A549 treated with RU486 at 1 μM for 4 hours (cell line): ENCODE results near the gene CSGALNACT2. TPM values are rescaled to one million over a fixed set of nuclear protein-coding genes. Genes with fewer than 3 reads are reported as not detected.

Experiments
- total RNA-seq: library from RNA; stranded (reverse); fragments of 200-300 nt; extraction: Qiagen RNA extraction; gene quantifications from 5 replicates; pipeline ENCODE4 v1.2.3, GENCODE V29; 2022; ENCODE audit warnings: low read depth

The CSGALNACT2 gene
- 9.7 to 18.1 TPM (median 14.3 TPM) in 5 replicates for total RNA-seq

GRCh38 chr10:43138021-43138756, at the start of gene CSGALNACT2:
Gene CSGALNACT2, plus strand, starts transcription at chr10:43138445. Its CDS starts 16,705 bp downstream, at chr10:43155150.

Other genes with a start within 250 kb of the CSGALNACT2 start
- gene RET, start 61.4 kb upstream of the CSGALNACT2 start, total RNA-seq = 0.48 to 1.1 TPM (median 0.76 TPM) in 5 replicates
- 3.2 to 4.4 TPM (median 3.6 TPM) in 5 replicates for gene RASGEF1A, start 128.6 kb downstream of the CSGALNACT2 start, total RNA-seq
- not detected in 5 replicates for gene FXYD4, start 233.2 kb downstream of the CSGALNACT2 start, total RNA-seq